Lower leg skin (tissue), 3 donors: ENCODE data around the gene POM121L2.
"Not testable (repeated sequence)": the region's sequence is repeated elsewhere in the genome, so short reads cannot be mapped to it uniquely, and the experiment has no call there.

Source experiments
- POLR2A ChIP-seq, 2 donors: fragments of 450-650 bp; IDR thresholded peaks; one replicate each; pipeline ENCODE4 v1.6.1; 2016 to 2017; ENCODE audit warnings: antibody characterized with exemption in 2 of 2, mild to moderate bottlenecking in 1 of 2, moderate library complexity in 1 of 2
- TF ChIP-seq, protein P1 (sequence below), 3 donors: fragments of 450-650 bp; IDR thresholded peaks; one replicate each; pipeline ENCODE4 v1.5.1; 2016; ENCODE audit warnings: antibody characterized with exemption in 3 of 3, mild to moderate bottlenecking in 3 of 3, moderate library complexity in 2 of 3

DNA sequence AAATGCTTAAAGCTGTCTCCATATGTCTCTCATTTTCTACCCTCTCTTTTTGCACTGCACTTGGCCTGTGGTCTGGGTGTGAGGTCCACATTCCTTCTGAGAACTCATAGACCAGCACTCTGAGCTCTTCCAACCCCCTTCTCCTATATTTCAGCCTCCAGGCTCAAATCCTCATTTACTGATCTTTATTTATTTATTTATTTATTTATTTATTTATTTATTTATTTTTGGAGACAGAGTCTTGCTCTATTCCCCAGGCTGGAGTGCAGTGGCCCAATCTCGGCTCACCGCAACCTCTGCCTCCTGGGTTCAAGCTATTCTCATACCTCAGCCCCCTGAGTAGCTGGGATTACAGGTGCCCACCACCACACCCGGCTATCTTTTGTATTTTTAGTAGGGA is 45.1 kb downstream of the POM121L2 start:
- TF ChIP-seq, protein P1, sequence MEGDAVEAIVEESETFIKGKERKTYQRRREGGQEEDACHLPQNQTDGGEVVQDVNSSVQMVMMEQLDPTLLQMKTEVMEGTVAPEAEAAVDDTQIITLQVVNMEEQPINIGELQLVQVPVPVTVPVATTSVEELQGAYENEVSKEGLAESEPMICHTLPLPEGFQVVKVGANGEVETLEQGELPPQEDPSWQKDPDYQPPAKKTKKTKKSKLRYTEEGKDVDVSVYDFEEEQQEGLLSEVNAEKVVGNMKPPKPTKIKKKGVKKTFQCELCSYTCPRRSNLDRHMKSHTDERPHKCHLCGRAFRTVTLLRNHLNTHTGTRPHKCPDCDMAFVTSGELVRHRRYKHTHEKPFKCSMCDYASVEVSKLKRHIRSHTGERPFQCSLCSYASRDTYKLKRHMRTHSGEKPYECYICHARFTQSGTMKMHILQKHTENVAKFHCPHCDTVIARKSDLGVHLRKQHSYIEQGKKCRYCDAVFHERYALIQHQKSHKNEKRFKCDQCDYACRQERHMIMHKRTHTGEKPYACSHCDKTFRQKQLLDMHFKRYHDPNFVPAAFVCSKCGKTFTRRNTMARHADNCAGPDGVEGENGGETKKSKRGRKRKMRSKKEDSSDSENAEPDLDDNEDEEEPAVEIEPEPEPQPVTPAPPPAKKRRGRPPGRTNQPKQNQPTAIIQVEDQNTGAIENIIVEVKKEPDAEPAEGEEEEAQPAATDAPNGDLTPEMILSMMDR (IDR thresholded peaks at IDR 0.05) = not testable (repeated sequence)
- TF ChIP-seq POLR2A (IDR thresholded peaks at IDR 0.05) = not testable (repeated sequence)
